T-helper 1 cell (primary cell): ENCODE results near the gene PDSS2.
"Not testable (repeated sequence)": the region's sequence is repeated elsewhere in the genome, so short reads cannot be mapped to it uniquely, and the experiment has no call there.

Experiments used
- DNase-seq, 5 donors: peaks; one replicate each; pipeline ENCODE4 v3.0.0-alpha.2; 2012 to 2020

The PDSS2 gene

GRCh38 chr6:107209406-107210305 is 249.7 kb downstream of the PDSS2 start:
- no peak for DNase-seq

- no peak for DNase-seq
These were observed 252.0 kb downstream of the PDSS2 start for GRCh38 chr6:107207251-107207873.

GRCh38 chr6:107205058-107205998 is 254.0 kb downstream of the PDSS2 start:
- DNase-seq, result no peak

- no peak for DNase-seq
These were observed 256.4 kb downstream of the PDSS2 start for GRCh38 chr6:107202876-107203468.

- DNase-seq, result no peak
These were observed 260.5 kb downstream of the PDSS2 start for GRCh38 chr6:107198631-107199416.

- DNase-seq, result no peak
These were observed 263.2 kb downstream of the PDSS2 start for GRCh38 chr6:107196152-107196551.

GRCh38 chr6:107194723-107195122 is 264.6 kb downstream of the PDSS2 start:
- not testable (repeated sequence) for DNase-seq

- no peak for DNase-seq
These were observed 266.5 kb downstream of the PDSS2 start for GRCh38 chr6:107192830-107193229.

- DNase-seq, result no peak
These were observed 271.7 kb downstream of the PDSS2 start for GRCh38 chr6:107187630-107188029.

GRCh38 chr6:107186047-107186446 is 273.3 kb downstream of the PDSS2 start:
- no peak for DNase-seq

GRCh38 chr6:107185391-107185970 is 273.9 kb downstream of the PDSS2 start:
- DNase-seq, result no peak

GRCh38 chr6:107184435-107184834 is 274.9 kb downstream of the PDSS2 start:
- no peak for DNase-seq

GRCh38 chr6:107180099-107180498 is 279.3 kb downstream of the PDSS2 start:
- no peak for DNase-seq

- DNase-seq, result no peak
These were observed 280.4 kb downstream of the PDSS2 start for GRCh38 chr6:107179004-107179403.

GRCh38 chr6:107173779-107174178 is 285.6 kb downstream of the PDSS2 start:
- DNase-seq, result no peak

GRCh38 chr6:107171513-107171912 is 287.9 kb downstream of the PDSS2 start:
- no peak for DNase-seq

GRCh38 chr6:107164299-107164698 is 295.1 kb downstream of the PDSS2 start:
- DNase-seq, result not testable (repeated sequence)

- no peak for DNase-seq
These were observed 297.8 kb downstream of the PDSS2 start for GRCh38 chr6:107161521-107161920.

- DNase-seq, result no peak
These were observed 302.7 kb downstream of the PDSS2 start for GRCh38 chr6:107156617-107157016.

- DNase-seq, result no peak
These were observed 304.6 kb downstream of the PDSS2 start for GRCh38 chr6:107154801-107155160.

GRCh38 chr6:107154131-107154800 is 305.1 kb downstream of the PDSS2 start:
- no peak for DNase-seq
